VCaP (cell line): ENCODE data around the gene PDE6A.

Source experiments
- H3K27ac ChIP-seq: fragments of 450-650 bp; 2 replicates; pipeline ENCODE4 v1.5.1; 2017
- TF ChIP-seq, protein P1 (sequence below): fragments of 450-650 bp; conservative IDR thresholded peaks from 2 replicates; pipeline ENCODE4 v1.5.1; 2017; ENCODE audit warnings: mild to moderate bottlenecking, moderate library complexity

Gene PDE6A

DNA sequence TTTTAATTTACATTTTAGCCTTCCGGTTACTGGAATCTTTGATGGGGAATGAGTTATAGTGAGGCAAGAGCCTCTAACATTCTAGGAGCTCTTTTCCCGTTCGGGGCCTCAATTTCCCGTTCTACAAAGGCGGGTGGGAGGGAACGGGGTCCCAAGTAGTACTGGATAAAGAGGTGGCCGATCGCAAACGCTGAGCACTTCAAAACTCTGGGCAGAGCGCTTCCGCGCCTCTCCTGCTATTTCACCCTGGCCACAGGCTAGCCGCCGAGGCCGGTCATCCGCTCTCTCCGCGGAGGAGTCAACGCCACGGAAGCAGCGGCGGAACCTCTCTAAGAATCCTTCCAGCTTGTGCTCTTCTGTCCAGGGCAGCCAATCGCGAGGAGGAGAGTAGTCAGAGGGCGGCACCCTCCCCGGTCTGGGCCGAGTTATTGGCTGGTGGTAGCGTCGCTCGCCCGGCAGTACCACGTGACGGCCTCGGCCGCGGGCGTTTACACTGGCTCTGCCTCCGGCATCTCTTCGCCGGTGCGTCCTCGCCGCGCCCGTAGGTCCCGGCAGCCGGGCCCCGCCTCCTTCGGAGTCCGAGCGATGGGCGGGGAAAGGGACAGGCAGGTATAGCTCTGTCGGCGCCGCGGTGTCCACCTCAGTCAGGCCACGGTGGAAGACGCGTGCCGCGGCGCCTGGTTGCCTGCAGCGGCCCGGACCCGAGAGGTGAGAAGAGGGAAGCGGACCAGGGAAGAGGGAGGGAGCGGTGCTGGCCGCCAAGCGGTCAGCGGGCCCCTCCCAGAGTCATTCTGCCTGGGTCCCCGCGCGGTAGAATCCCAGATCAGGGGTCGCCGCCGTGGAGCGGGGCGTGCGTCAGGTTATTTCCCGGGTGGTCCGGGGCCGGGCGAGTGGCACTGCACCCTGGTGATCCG is 15.9 kb upstream of the PDE6A start, which contains the start of gene SLC26A2:
SLC26A2 (plus strand) TSS at position 487 of the 914 bp plus-strand sequence. CDS start 16,895 bp downstream, outside the sequence.
- peak within 1 kb of the TSS; percentile 89 for H3K27ac ChIP-seq
- TF ChIP-seq, protein P1, sequence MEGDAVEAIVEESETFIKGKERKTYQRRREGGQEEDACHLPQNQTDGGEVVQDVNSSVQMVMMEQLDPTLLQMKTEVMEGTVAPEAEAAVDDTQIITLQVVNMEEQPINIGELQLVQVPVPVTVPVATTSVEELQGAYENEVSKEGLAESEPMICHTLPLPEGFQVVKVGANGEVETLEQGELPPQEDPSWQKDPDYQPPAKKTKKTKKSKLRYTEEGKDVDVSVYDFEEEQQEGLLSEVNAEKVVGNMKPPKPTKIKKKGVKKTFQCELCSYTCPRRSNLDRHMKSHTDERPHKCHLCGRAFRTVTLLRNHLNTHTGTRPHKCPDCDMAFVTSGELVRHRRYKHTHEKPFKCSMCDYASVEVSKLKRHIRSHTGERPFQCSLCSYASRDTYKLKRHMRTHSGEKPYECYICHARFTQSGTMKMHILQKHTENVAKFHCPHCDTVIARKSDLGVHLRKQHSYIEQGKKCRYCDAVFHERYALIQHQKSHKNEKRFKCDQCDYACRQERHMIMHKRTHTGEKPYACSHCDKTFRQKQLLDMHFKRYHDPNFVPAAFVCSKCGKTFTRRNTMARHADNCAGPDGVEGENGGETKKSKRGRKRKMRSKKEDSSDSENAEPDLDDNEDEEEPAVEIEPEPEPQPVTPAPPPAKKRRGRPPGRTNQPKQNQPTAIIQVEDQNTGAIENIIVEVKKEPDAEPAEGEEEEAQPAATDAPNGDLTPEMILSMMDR, result no peak

DNA sequence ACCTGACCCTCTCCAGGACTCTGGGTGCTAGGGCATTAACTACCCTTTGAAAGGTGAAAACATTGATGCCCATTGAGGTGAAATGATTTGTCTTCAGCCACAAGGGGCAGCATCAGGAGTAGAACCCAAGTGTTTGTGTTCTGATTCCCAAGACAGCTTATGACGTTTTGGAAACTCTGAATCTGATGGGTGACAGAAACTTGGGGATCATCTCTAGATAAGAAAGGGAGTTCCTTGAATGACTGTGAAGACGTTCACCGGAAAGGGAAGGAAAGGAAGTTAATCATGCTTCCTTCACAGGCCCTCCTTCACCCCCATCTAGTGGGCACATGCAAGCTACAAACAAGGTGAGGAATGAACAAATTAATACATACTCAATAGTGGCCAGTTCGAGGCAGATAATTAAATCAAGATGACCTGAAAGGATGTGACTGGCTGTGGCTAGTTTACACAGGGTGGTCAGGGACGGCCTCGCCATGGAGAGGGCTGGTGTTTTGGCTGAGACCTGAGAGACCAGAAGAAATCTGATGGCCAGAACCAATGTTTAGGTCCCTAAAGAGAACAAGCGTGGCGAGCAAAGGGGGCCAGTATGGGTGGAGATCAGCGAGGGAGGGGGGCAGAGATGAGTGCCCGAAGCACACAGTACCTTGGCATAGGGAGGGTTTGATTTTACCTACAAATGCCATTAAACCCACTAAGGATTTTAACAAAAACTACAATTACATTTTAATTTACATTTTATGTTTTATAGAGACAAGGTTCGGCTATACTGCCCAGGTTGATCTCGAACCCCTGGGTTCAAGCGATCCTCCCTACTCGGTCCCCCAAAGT is 15.0 kb upstream of the PDE6A start:
- TF ChIP-seq, protein P1, result peak; percentile 53
- H3K27ac ChIP-seq, result peak overlapping the region; percentile 89

DNA sequence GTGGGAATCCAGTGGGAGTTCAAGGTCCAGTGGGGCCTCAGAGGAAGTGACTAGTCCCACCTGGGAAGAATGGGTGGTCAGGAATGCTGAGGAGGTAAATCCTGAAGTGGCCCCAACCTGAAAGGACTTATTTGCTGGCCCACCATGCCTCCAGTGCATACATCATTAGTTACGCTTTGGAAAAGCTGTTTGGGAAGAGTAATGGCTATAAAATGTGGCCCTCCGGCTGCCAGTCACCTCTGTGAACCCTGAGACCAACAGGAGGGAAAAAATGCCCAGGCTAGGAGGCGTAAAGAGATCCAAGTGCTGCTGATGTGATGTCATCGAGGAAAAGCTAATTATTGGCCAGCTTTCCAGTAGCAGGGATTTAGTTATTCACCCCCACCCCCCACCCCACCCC is 13.3 kb upstream of the PDE6A start:
- TF ChIP-seq, protein P1, result no peak
- peak overlapping the region; percentile 54 for H3K27ac ChIP-seq

DNA sequence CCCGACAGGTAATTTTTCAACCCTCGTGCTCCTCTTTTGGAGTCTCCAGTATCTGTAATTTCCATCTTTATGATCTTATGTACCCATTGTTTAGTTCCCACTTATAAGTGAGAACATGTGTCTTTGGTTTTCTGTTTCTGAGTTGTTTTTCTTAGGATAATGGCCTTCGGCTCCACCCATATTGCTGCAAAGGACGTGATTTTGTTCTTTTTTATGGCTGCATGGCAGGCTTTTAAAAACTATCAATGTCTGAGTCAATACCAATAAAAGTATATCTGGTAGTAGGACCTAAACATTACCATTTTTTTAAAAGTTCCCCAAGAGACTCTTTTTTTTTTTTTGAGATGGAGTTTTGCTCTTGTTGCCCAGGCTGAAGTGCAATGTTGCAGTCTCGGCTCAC is 12.1 kb upstream of the PDE6A start:
- TF ChIP-seq, protein P1, result no peak
- H3K27ac ChIP-seq, result peak overlapping the region; percentile 54

DNA sequence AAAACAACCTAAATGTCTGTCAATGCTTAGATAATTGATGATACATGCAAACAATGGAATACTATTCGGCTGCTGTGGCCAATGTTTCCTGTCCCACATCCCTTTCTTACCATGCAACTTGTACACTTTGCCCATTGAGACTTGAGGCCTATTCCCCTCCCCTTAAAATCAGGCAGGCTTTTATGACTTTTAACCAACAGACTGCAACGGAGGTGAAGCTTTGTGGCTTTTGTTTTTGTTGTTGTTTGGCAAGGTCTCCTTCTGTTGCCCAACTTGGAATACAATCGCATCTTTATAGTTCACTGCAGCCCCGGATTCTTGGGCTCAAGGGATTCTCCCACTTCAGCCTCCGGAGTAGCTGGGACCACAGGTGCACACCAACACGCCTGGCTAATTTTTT is 10.2 kb upstream of the PDE6A start:
- TF ChIP-seq, protein P1, result no peak

DNA sequence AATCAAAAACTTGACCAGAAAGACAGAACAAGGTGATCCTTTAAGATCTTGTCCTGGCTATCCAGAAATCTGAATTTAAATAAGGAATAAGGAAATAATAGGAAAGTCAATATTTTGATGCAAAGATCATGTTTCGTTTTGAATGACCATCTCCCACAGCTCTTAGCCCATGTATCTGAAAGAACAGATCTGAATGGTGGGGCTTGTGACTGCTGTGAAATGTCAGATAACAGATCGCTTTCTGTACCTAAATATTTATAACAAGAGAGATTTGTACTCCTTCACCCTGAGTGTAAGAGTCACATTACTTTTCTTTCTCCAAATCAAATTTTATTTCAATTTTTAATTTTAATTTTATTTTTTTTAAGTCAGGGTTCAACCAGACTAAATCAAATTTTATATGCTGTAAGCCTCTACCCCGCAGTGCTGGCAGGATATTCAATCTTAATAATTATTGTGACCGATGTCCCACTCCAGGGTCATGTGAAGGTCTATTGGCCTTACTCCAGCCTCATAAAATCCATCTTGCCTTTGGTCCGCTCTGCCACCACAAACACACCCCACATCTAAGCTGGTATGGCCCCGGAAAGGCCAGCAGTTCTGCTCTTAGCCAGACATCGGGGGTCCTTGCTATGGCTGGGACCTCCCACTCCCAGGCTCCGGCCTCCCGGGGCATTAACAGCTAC is 9.0 kb upstream of the PDE6A start:
- TF ChIP-seq, protein P1, result no peak
- H3K27ac ChIP-seq, result no peak overlapping the region; the same call in 1 of the 2 replicates

More for the DNA sequence above, 10.2 kb upstream of the PDE6A start:
- H3K27ac ChIP-seq, result no peak overlapping the region
